ENCODE results near the gene NCMAP.

DNA sequence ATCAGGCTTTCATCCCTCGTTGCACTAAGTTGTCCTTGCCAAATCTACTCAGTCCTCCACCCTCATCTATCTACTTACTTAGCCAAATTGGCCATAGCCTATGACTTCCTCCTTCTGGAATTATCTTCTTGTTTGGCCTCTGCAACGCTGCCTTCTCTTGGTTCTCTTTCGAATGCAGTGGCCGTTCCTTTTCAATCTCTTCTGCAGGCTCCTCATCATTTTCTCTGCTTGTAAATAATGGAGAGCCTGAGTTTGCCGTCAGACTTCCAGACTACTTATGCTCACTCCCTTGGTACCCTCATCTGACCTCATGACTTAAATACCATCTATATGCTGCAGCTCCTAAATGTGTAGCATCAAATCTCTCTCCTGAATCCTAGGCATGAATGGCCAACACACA, 64.8 kb downstream of the NCMAP start:
- TF ChIP-seq, protein P1, sequence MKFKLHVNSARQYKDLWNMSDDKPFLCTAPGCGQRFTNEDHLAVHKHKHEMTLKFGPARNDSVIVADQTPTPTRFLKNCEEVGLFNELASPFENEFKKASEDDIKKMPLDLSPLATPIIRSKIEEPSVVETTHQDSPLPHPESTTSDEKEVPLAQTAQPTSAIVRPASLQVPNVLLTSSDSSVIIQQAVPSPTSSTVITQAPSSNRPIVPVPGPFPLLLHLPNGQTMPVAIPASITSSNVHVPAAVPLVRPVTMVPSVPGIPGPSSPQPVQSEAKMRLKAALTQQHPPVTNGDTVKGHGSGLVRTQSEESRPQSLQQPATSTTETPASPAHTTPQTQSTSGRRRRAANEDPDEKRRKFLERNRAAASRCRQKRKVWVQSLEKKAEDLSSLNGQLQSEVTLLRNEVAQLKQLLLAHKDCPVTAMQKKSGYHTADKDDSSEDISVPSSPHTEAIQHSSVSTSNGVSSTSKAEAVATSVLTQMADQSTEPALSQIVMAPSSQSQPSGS (IDR thresholded peaks at IDR 0.05; ENCODE audit: low read length): no peak
- TF ChIP-seq, protein P2, sequence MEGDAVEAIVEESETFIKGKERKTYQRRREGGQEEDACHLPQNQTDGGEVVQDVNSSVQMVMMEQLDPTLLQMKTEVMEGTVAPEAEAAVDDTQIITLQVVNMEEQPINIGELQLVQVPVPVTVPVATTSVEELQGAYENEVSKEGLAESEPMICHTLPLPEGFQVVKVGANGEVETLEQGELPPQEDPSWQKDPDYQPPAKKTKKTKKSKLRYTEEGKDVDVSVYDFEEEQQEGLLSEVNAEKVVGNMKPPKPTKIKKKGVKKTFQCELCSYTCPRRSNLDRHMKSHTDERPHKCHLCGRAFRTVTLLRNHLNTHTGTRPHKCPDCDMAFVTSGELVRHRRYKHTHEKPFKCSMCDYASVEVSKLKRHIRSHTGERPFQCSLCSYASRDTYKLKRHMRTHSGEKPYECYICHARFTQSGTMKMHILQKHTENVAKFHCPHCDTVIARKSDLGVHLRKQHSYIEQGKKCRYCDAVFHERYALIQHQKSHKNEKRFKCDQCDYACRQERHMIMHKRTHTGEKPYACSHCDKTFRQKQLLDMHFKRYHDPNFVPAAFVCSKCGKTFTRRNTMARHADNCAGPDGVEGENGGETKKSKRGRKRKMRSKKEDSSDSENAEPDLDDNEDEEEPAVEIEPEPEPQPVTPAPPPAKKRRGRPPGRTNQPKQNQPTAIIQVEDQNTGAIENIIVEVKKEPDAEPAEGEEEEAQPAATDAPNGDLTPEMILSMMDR (IDR thresholded peaks at IDR 0.05; ENCODE audit: control extremely low read depth in 1 of 3, insufficient read depth in 1 of 3, low read depth in 1 of 3, low read length in 3 of 3): no peak
- TF ChIP-seq POLR2AphosphoS5 (IDR thresholded peaks at IDR 0.05; ENCODE audit: low read depth, low read length) (no peak), EP300 (IDR thresholded peaks at IDR 0.05; ENCODE audit: borderline replicate concordance in 1 of 2, low read depth in 2 of 2, low read length in 2 of 2) (no peak), KDM5A (IDR thresholded peaks at IDR 0.05; ENCODE audit: low read length) (no peak)

Data from H1 (cell line).